ENCODE measurements around the gene DCAF12. TPM values are rescaled to one million over a fixed set of nuclear protein-coding genes. Genes with fewer than 3 reads are reported as not detected.

Gene DCAF12
- total and polyA plus RNA-seq, 5 donors from 2014 or later = 21.0 to 28.2 (median 24.1) TPM

DNA sequence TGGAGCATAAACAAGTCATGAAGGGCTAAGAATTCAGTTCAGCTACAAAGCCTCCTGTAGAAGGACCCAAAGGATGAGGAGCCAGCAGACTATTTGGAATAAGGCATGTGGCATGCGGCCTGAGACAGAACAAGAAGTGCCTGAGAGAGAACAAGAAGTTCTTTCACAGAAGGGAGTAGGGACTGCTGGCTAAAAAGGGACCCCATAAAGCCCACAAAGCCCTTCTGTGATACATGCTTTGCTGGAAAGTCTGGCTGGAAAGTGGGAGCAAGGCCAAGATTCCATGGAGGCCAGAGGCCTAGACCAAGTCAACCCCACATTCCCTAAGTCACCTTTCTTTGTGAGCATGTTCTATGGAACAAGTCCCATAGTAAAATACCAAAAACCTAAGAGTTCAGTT is 41.9 kb downstream of the DCAF12 start:
- Mint-ChIP-seq H3K4me3 (no peak overlapping the region), H3K4me1 (peaks cover 0 to 8% (median 0%) of the 10 kb centered on the region in 4 donors), H3K27me3 (no peaks in the 10 kb centered on the region), H3K36me3 (peaks cover 35% of the 10 kb centered on the region), H3K9me3 (no peaks in the 10 kb centered on the region), H3K27ac (peak overlapping the region in 1 of 3 donors; percentile 43)
- H3K27me3 ChIP-seq (ENCODE audit: control insufficient read depth, insufficient read depth, low read length) = no peaks in the 10 kb centered on the region
- ATAC-seq (ENCODE audit: low read depth in 2 of 2) = no peak
- H3K9me3 ChIP-seq (ENCODE audit: control insufficient read depth in 2 of 2, low read length in 2 of 2) = no peaks in the 10 kb centered on the region
- peaks cover 40% of the 10 kb centered on the region for H3K36me3 ChIP-seq (ENCODE audit: control insufficient read depth, insufficient read depth, low read length)
- H3K4me1 ChIP-seq (ENCODE audit: control insufficient read depth, insufficient read depth, low read length, poor library complexity, severe bottlenecking) = no peaks in the 10 kb centered on the region
- DNase-seq = no peak
- H3K27ac ChIP-seq (ENCODE audit: insufficient read depth, low read length, poor library complexity, severe bottlenecking) = no peak overlapping the region
- no peak overlapping the region for H3K4me3 ChIP-seq (ENCODE audit: low read depth, low read length)

DNA sequence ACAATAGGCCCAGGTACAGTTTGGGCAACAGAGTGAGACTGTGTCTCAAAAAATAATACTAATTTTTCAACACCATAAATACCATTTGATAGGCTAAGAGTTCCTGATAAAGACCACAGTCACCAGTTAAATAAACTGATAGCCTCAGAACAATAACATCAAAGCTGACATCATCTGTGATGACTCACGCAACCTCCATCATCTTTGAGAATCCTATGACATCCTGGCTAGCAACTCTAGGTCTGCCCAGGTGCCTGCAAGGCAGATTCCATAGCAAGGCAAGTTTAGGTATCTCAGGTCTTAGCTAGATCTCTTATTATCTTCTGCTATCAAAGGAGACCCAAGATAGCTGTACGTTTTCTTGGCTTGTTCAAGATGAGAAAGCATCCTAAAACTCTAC is 47.3 kb downstream of the DCAF12 start:
- no peak for ATAC-seq (ENCODE audit: low read depth in 2 of 2)
- H3K4me3 Mint-ChIP-seq = no peak overlapping the region
- H3K4me3 ChIP-seq (ENCODE audit: low read depth, low read length) = no peak overlapping the region

DNA sequence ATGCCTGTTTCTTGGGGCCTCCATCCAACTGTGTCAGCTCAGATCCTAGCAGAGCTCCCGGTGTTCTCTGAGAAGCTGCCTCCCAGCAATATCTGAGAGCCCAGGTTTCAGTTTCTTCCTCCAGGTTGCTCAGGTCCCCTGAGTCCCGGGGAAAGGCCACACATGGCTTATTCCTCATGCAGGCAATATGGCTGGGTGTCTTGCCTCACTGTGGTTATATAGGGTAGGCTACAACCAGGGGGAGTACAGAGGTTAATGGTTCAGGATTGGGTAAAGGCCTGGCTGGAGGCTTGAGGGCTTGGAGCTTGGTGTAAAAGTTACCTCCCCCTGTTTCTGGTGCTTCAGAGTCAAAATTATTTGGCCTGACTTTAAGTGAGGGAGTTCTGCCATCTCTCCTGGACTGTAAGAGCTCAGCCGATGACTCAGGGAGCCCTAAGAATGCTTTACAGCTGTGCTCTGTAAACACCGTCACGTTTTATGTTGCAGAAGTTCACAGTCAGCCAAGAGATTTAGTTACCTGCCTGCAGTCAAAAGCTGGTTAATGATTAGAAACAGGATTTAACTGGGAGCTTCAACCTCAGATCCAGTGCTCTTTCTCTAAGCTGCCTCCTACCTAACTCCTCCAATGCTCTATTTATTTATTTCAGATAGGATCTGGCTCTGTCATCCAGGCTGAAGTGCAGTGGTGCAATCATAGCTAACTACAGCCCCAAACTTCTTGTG is 53.5 kb downstream of the DCAF12 start:
- Histone ChIP-seq H3K9me3 (ENCODE audit: control insufficient read depth in 2 of 2, low read length in 2 of 2) (no peaks in the 10 kb centered on the region), H3K4me1 (ENCODE audit: control insufficient read depth, insufficient read depth, low read length, poor library complexity, severe bottlenecking) (no peaks in the 10 kb centered on the region), H3K36me3 (ENCODE audit: control insufficient read depth, insufficient read depth, low read length) (no peaks in the 10 kb centered on the region), H3K27ac (ENCODE audit: insufficient read depth, low read length, poor library complexity, severe bottlenecking) (no peak overlapping the region), H3K4me3 (ENCODE audit: low read depth, low read length) (no peak overlapping the region), H3K27me3 (ENCODE audit: control insufficient read depth, insufficient read depth, low read length) (no peaks in the 10 kb centered on the region)
- H3K36me3 Mint-ChIP-seq = no peaks in the 10 kb centered on the region
- DNase-seq (no peak), ATAC-seq (ENCODE audit: low read depth in 2 of 2) (no peak)
- peaks cover 0 to 1% (median 0%) of the 10 kb centered on the region in 7 donors for H3K9me3 Mint-ChIP-seq
- no peaks in the 10 kb centered on the region for H3K27me3 Mint-ChIP-seq
- H3K4me1 Mint-ChIP-seq = peaks cover 0 to 3% (median 0%) of the 10 kb centered on the region in 4 donors
- peak overlapping the region in 2 of 3 donors; percentile 23 to 31 for H3K27ac Mint-ChIP-seq
- H3K4me3 Mint-ChIP-seq = no peak overlapping the region

More for the DNA sequence above, 47.3 kb downstream of the DCAF12 start:
- DNase-seq = no peak
- no peaks in the 10 kb centered on the region for H3K9me3 Mint-ChIP-seq
- H3K27ac ChIP-seq (ENCODE audit: insufficient read depth, low read length, poor library complexity, severe bottlenecking) = no peak overlapping the region
- no peak overlapping the region for H3K27ac Mint-ChIP-seq
- no peaks in the 10 kb centered on the region for H3K9me3 ChIP-seq (ENCODE audit: control insufficient read depth in 2 of 2, low read length in 2 of 2)
- no peaks in the 10 kb centered on the region for H3K4me1 ChIP-seq (ENCODE audit: control insufficient read depth, insufficient read depth, low read length, poor library complexity, severe bottlenecking)
- no peaks in the 10 kb centered on the region for H3K36me3 Mint-ChIP-seq
- no peaks in the 10 kb centered on the region for H3K36me3 ChIP-seq (ENCODE audit: control insufficient read depth, insufficient read depth, low read length)
- no peaks in the 10 kb centered on the region for H3K27me3 ChIP-seq (ENCODE audit: control insufficient read depth, insufficient read depth, low read length)
- H3K4me1 Mint-ChIP-seq = peaks cover 0 to 5% (median 0%) of the 10 kb centered on the region in 4 donors
- H3K27me3 Mint-ChIP-seq = no peaks in the 10 kb centered on the region

DNA sequence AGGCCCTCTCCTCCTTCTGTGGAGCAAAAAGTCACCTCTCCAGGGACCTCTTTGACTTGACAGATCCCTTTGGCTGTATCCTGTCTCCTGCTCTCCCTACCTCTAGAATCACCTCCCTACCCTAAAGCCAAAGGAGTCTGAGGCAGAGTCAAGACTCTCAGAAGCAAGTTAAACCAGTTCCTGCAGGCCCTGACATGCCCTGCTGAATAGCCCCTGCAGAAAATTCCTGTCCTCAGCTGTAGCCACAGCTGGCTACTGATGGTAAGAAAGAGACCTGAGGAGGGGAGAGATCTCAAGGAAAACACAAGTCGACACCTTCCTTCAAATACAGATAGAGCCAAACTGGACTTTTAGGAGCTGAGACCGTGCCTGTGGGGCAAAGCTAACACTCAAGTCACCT is 54.1 kb downstream of the DCAF12 start:
- H3K27ac Mint-ChIP-seq = no peak overlapping the region
- H3K4me3 Mint-ChIP-seq = no peak overlapping the region
- Histone ChIP-seq H3K4me1 (ENCODE audit: control insufficient read depth, insufficient read depth, low read length, poor library complexity, severe bottlenecking) (no peaks in the 10 kb centered on the region), H3K36me3 (ENCODE audit: control insufficient read depth, insufficient read depth, low read length) (no peaks in the 10 kb centered on the region), H3K9me3 (ENCODE audit: control insufficient read depth in 2 of 2, low read length in 2 of 2) (no peaks in the 10 kb centered on the region), H3K27ac (ENCODE audit: insufficient read depth, low read length, poor library complexity, severe bottlenecking) (no peak overlapping the region), H3K27me3 (ENCODE audit: control insufficient read depth, insufficient read depth, low read length) (no peaks in the 10 kb centered on the region), H3K4me3 (ENCODE audit: low read depth, low read length) (no peak overlapping the region)
- H3K4me1 Mint-ChIP-seq = peaks cover 0 to 3% (median 0%) of the 10 kb centered on the region in 4 donors
- ATAC-seq (ENCODE audit: low read depth in 2 of 2) (no peak), DNase-seq (no peak)
- no peaks in the 10 kb centered on the region for H3K27me3 Mint-ChIP-seq
- no peaks in the 10 kb centered on the region for H3K36me3 Mint-ChIP-seq
- H3K9me3 Mint-ChIP-seq = peaks cover 0 to 1% (median 0%) of the 10 kb centered on the region in 7 donors

DNA sequence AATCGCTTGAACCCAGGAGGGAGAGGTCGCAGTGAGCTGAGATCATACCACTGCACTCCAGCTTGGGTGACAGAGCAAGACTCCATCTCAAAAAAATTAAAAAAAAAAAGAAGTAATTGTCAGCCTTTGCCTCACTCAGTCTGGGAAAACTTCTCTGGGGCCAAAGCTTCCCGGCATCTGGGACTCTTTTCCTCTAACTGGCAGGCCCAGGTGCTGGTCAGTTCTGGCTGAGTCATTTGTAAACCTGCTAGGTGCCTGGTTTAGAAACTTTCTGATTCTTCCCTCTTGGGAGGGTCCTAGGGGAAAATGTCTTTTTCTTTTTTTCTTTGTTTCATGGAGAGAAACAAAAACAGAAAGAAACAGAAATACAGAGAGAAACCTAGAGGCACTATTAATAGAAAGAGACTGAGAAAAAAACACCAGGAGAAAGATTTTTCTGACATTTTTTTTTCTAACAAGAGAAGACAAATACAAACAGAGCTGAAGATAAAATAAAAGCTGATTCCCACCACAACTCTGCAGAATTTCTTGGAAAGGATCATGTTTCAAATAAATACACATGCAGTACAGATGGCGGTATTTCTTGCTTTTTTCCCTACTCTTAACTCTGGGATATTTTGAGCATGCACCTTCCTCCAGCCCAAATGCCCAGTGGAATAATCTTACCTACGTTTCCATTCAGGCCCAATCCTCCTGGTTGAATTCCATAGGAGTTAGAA is 55.7 kb downstream of the DCAF12 start:
- no peaks in the 10 kb centered on the region for H3K36me3 Mint-ChIP-seq
- H3K9me3 Mint-ChIP-seq = peaks cover 0 to 1% (median 0%) of the 10 kb centered on the region in 7 donors
- ATAC-seq (ENCODE audit: low read depth in 2 of 2) = no peak
- Histone ChIP-seq H3K4me1 (ENCODE audit: control insufficient read depth, insufficient read depth, low read length, poor library complexity, severe bottlenecking) (no peaks in the 10 kb centered on the region), H3K27me3 (ENCODE audit: control insufficient read depth, insufficient read depth, low read length) (no peaks in the 10 kb centered on the region), H3K27ac (ENCODE audit: insufficient read depth, low read length, poor library complexity, severe bottlenecking) (no peak overlapping the region), H3K9me3 (ENCODE audit: control insufficient read depth in 2 of 2, low read length in 2 of 2) (no peaks in the 10 kb centered on the region), H3K36me3 (ENCODE audit: control insufficient read depth, insufficient read depth, low read length) (no peaks in the 10 kb centered on the region), H3K4me3 (ENCODE audit: low read depth, low read length) (no peak overlapping the region)
- H3K27me3 Mint-ChIP-seq = no peaks in the 10 kb centered on the region
- peaks cover 0 to 3% (median 0%) of the 10 kb centered on the region in 4 donors for H3K4me1 Mint-ChIP-seq
- no peak for DNase-seq
- H3K4me3 Mint-ChIP-seq = no peak overlapping the region
- peak overlapping the region in 1 of 3 donors; percentile 3 for H3K27ac Mint-ChIP-seq

DNA sequence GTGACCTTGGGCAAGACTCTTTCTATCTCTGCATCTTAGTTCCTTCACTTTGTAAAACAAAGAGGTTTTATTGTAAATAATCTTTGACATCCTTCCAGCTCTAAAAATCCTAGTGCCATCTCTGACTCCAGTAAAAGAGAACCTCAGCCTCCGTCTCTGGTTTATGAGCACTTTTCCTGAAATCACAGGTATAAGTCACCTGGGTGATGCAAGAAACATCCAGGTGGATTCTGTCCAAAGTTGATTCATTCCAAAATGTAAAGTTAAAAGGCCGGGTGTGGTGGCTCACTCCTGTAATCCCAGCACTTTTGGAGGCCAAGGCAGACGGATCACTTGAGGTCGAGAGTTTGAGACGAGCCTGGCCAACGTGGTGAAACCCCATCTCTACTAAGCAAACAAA is 56.7 kb downstream of the DCAF12 start:
- no peaks in the 10 kb centered on the region for H3K4me1 ChIP-seq (ENCODE audit: control insufficient read depth, insufficient read depth, low read length, poor library complexity, severe bottlenecking)
- no peaks in the 10 kb centered on the region for H3K27me3 Mint-ChIP-seq
- H3K4me3 ChIP-seq (ENCODE audit: low read depth, low read length) = no peak overlapping the region
- peaks cover 0 to 1% (median 0%) of the 10 kb centered on the region in 7 donors for H3K9me3 Mint-ChIP-seq
- H3K36me3 Mint-ChIP-seq = no peaks in the 10 kb centered on the region
- no peak for DNase-seq
- no peaks in the 10 kb centered on the region for H3K9me3 ChIP-seq (ENCODE audit: control insufficient read depth in 2 of 2, low read length in 2 of 2)
- H3K4me3 Mint-ChIP-seq = no peak overlapping the region
- no peak overlapping the region for H3K27ac ChIP-seq (ENCODE audit: insufficient read depth, low read length, poor library complexity, severe bottlenecking)
- no peak overlapping the region for H3K27ac Mint-ChIP-seq
- peaks cover 0 to 4% (median 1%) of the 10 kb centered on the region in 4 donors for H3K4me1 Mint-ChIP-seq
- no peaks in the 10 kb centered on the region for H3K36me3 ChIP-seq (ENCODE audit: control insufficient read depth, insufficient read depth, low read length)
- no peak for ATAC-seq (ENCODE audit: low read depth in 2 of 2)
- no peaks in the 10 kb centered on the region for H3K27me3 ChIP-seq (ENCODE audit: control insufficient read depth, insufficient read depth, low read length)

DNA sequence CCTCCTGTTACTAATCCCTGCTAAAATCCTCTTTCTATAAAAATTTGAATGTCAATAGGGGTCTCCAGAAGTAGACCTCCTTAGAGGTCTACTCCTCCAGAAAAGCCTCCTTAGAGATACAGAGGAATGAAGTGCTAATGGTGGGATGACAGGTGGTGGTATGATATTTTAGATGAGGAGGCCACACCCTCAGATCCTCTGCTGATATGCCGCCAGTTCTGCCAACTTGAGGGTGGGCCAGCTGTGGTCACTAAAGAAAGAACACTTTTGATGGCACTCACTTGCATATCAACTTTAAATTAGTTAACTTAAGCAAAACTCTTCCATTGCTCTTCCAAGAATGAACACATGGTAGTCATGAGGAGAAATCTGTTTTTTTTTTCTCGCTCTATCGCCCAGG is 61.0 kb downstream of the DCAF12 start:
- no peak for ATAC-seq (ENCODE audit: low read depth in 2 of 2)
- Histone ChIP-seq H3K4me1 (ENCODE audit: control insufficient read depth, insufficient read depth, low read length, poor library complexity, severe bottlenecking) (no peaks in the 10 kb centered on the region), H3K36me3 (ENCODE audit: control insufficient read depth, insufficient read depth, low read length) (no peaks in the 10 kb centered on the region), H3K27me3 (ENCODE audit: control insufficient read depth, insufficient read depth, low read length) (no peaks in the 10 kb centered on the region), H3K9me3 (ENCODE audit: control insufficient read depth in 2 of 2, low read length in 2 of 2) (no peaks in the 10 kb centered on the region), H3K27ac (ENCODE audit: insufficient read depth, low read length, poor library complexity, severe bottlenecking) (no peak overlapping the region), H3K4me3 (ENCODE audit: low read depth, low read length) (no peak overlapping the region)
- H3K27ac Mint-ChIP-seq = peak overlapping the region in 1 of 3 donors; percentile 36
- H3K4me3 Mint-ChIP-seq = no peak overlapping the region
- DNase-seq = no peak
- H3K9me3 Mint-ChIP-seq = peaks cover 0 to 1% (median 0%) of the 10 kb centered on the region in 7 donors
- peaks cover 4% of the 10 kb centered on the region for H3K27me3 Mint-ChIP-seq
- peaks cover 0 to 4% (median 0%) of the 10 kb centered on the region in 4 donors for H3K4me1 Mint-ChIP-seq
- no peaks in the 10 kb centered on the region for H3K36me3 Mint-ChIP-seq

Measured in CD4-positive, CD25-positive, alpha-beta regulatory T cell (primary cell).